Hematopoietic multipotent progenitor cell treated with erythropoietin and hydrocortisone succinate and interleukin-3 and kit ligand, for 15 days (in vitro differentiated cells): ENCODE measurements around the gene ZNF433.
"Not testable (repeated sequence)": the region's sequence is repeated elsewhere in the genome, so short reads cannot be mapped to it uniquely, and the experiment has no call there.

ENCODE experiments used
- DNase-seq: peaks from one replicate; pipeline ENCODE4 v3.0.0-alpha.2; 2015; ENCODE audit warnings: low spot score

ZNF433 gene

GRCh38 chr19:12035220-12036172, at the start of gene ZNF433:
TSS of gene ZNF433 (minus strand) at chr19:12035679. CDS start at chr19:12035539, 140 bp downstream.
- peak; percentile 78 for DNase-seq

GRCh38 chr19:12083336-12083735, 47.9 kb upstream of the ZNF433 start:
- not testable (repeated sequence) for DNase-seq

DNA sequence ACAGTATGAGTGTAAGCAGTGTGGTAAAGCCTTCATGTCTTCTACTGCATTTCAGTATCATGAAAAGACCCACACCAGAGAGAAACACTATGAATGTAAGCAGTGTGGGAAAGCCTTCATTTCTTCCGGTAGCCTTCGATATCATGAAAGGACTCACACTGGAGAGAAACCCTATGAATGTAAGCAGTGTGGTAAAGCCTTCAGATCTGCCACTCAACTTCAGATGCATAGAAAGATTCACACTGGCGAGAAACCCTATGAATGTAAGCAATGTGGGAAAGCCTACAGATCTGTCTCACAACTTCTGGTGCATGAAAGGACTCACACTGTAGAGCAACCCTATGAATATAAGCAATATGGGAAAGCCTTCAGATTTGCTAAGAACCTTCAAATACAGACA, 41.9 kb upstream of the ZNF433 start:
- no peak for DNase-seq

- not testable (repeated sequence) for DNase-seq
These were observed 40.9 kb upstream of the ZNF433 start for GRCh38 chr19:12076331-12076730.

DNA sequence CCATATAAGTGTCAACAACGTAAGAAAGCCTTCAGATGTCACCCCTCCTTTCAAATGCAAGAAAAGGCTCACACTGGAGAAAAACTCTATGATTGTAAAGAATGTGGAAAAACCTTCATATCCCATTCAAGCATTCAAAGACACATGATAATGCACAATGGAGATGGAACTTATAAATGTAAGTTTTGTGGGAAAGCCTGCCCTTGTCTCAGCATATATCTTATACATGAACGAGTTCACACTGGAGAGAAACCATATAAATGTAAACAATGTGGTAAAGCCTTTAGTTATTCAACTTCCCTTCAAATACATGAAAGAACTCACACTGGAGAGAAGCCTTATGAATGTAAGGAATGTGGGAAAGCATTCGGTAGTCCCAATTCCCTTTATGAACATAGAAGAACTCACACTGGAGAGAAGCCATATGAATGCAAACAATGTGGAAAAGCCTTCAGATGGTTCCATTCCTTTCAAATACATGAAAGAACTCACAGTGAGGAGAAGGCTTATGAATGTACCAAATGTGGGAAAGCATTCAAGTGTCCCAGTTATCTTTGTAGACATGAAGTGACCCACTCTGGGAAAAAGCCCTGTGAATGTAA, 40.2 kb upstream of the ZNF433 start:
- no peak for DNase-seq

- peak; percentile 76 for DNase-seq
These were observed 29.4 kb upstream of the ZNF433 start, which contains the start of gene ZNF844 for GRCh38 chr19:12064590-12065538. TSS of gene ZNF844 (plus strand) at chr19:12064731. CDS start at chr19:12064874, 143 bp downstream.

GRCh38 chr19:12055784-12056183, 20.3 kb upstream of the ZNF433 start:
- no peak for DNase-seq

DNA sequence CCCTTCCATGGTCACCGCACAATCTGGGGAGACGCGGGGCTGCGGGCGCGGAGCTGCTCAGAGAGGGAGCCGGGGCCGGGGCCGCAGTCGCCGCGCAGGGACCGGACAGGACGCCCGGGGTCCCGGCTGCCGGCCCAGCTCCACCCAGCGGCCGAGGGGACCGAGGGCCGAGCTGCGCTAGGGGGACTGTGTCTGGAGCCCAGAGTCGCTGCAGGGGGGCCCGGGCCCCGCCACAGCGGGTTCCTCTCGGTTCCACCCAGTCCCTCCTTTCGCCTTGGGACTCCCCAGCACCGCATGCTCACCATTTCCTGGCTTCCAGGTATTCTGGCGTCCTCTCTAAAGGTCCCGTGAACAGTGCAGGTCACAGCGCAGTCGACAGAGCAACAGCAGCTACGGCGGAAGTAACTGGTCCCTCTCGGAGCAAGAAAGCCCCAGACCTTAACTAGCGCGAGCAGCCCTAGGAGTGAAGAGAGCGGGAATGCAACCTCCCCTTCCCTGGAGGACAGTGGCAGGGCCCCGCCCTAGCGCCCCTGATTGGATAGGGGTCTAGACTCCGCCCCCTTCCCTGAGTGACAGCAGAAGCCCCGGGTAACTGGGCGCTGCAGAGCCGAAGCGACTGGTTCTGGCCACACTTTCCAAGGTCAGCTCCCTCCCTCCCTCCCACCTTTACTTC, 17.2 kb upstream of the ZNF433 start, which contains the start of gene ZNF878:
ZNF878 (minus strand) TSS at position 465 of the 673 bp plus-strand sequence; CDS start at position 305, 160 bp downstream.
- DNase-seq = peak; percentile 41

- no peak for DNase-seq
These were observed 16.6 kb upstream of the ZNF433 start for GRCh38 chr19:12052091-12052496.

DNA sequence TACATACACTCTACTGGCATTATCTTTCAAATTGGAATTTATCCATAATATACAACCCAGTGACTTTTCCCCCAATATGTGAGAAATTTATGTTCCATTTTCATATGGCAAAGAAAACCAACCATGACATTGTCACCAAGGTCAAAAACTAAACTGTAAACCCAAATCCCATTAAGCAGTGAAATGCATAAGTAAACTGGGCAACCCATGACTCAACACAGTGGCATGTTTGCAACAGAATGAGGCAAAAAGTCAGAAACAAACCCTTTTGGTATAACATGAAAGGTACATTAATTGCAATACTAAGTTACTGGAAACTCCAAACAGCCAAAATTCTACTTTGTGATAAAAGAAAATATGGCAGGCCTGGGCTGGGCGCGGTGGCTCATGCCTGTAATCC, 12.4 kb upstream of the ZNF433 start:
- DNase-seq = no peak

DNA sequence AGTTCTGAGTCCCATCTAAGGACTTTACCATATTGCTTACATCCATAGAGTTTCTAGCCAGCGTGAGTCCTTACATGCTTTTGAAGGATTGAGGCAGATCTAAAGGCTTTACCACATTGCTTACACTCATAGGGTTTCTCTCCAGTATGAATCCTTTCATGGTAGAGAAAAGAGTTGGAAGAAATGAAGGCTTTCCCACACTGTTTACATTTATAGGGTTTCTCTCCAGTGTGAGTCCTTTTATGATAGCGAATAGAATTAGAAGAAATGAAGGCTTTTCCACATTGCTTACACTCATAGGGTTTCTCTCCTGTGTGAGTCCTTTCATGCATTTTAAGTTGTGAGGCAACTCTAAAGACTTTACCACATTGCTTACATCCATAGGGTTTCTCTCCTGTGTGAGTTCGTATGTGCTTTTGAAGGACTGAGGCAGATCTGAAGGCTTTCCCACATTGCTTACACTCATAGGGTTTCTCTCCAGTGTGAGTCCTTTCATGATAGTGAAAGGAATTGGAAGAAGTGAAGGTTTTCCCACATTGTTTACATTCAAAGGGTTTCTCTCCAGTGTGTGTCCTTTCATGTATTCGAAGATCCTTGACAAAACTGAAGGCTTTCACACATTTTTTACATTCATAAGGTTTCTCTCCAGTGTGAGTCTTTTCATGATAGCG, 8.4 kb upstream of the ZNF433 start:
- no peak for DNase-seq

DNA sequence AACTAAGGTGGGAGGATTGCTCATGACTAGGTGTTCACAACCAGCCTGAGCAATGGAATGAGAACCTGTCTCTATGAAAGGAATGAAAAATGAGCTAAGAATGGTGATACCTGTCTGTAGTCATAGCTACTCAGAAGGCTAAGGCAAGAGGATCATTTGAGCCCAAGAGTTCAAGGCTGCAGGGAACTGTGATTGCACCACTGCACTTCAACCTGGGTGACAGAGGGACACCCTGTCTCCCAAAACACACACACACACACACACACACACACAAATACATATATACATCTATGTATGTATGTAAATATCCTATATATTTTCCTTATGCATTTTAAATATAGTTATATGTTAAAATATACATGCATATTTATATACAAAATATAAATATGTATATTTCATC, 7.4 kb upstream of the ZNF433 start:
- no peak for DNase-seq

GRCh38 chr19:12034620-12035019, 859 bp downstream of the ZNF433 start:
- no peak for DNase-seq

DNA sequence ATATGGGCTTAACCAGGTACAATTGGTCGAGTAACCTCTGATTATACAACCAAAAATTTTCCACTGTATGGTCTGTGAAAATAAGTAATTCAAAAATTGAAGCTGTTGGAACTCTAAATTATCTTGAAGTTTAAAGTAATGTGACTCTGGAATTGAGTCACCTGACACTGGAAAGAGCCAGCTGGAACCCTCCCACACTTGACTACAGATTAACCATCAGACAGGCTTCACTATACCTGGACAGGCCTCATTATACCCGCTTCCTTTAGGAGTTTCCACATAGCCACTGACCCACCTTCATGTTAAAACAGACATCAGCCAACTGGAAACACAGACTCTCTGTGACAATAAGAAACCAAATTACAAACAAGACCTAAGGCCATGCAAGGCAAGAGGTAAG, 1.3 kb downstream of the ZNF433 start:
- DNase-seq = no peak

- no peak for DNase-seq
These were observed 19.7 kb downstream of the ZNF433 start for GRCh38 chr19:12015753-12016116.

- DNase-seq = no peak
These were observed 20.3 kb downstream of the ZNF433 start for GRCh38 chr19:12015015-12015752.

GRCh38 chr19:12000152-12000981, 35.1 kb downstream of the ZNF433 start:
- no peak for DNase-seq

- DNase-seq = no peak
These were observed 40.3 kb downstream of the ZNF433 start for GRCh38 chr19:11995174-11995573.

- DNase-seq = not testable (repeated sequence)
These were observed 43.6 kb downstream of the ZNF433 start for GRCh38 chr19:11991921-11992320.
